ENCODE results near the gene RAI2.

RAI2 gene

GRCh38 chrX:17860811-17861488, at the start of gene RAI2:
Gene RAI2 (minus strand): TSS chrX:17861298. CDS start chrX:17802010, 59,288 bp downstream.
- DNase-seq: no peak

- no peak for DNase-seq
Measured at GRCh38 chrX:17888421-17888820, 27.3 kb upstream of the RAI2 start.

- DNase-seq: no peak
Measured at GRCh38 chrX:17882680-17883079, 21.6 kb upstream of the RAI2 start.

- DNase-seq: no peak
Measured at GRCh38 chrX:17878028-17878670, 17.1 kb upstream of the RAI2 start.

GRCh38 chrX:17876135-17876534, 15.0 kb upstream of the RAI2 start:
- DNase-seq: no peak

- no peak for DNase-seq
Measured at GRCh38 chrX:17869580-17869979, 8.5 kb upstream of the RAI2 start.

- DNase-seq: no peak
Measured at GRCh38 chrX:17861489-17862011, 452 bp upstream of the RAI2 start.

- no peak for DNase-seq
Measured at GRCh38 chrX:17860179-17860780, 818 bp downstream of the RAI2 start.

GRCh38 chrX:17859609-17860178, 1.4 kb downstream of the RAI2 start:
- no peak for DNase-seq

GRCh38 chrX:17854531-17854930, 6.6 kb downstream of the RAI2 start:
- DNase-seq: no peak

GRCh38 chrX:17854069-17854468, 7.0 kb downstream of the RAI2 start:
- DNase-seq: no peak

GRCh38 chrX:17851874-17852273, 9.2 kb downstream of the RAI2 start:
- DNase-seq: no peak

- DNase-seq: no peak
Measured at GRCh38 chrX:17848545-17849265, 12.4 kb downstream of the RAI2 start.

GRCh38 chrX:17846045-17846444, 15.1 kb downstream of the RAI2 start:
- DNase-seq: no peak

- DNase-seq: no peak
Measured at GRCh38 chrX:17844236-17844635, 16.9 kb downstream of the RAI2 start.

- no peak for DNase-seq
Measured at GRCh38 chrX:17842769-17843525, 18.2 kb downstream of the RAI2 start.

GRCh38 chrX:17839269-17839668, 21.8 kb downstream of the RAI2 start:
- DNase-seq: no peak

GRCh38 chrX:17836830-17837229, 24.3 kb downstream of the RAI2 start:
- DNase-seq: peak; percentile 62

- no peak for DNase-seq
Measured at GRCh38 chrX:17833954-17834353, 27.1 kb downstream of the RAI2 start.

- DNase-seq: no peak
Measured at GRCh38 chrX:17831255-17831654, 29.8 kb downstream of the RAI2 start.

- DNase-seq: no peak
Measured at GRCh38 chrX:17830211-17830610, 30.9 kb downstream of the RAI2 start.

GRCh38 chrX:17829566-17829965, 31.5 kb downstream of the RAI2 start:
- DNase-seq: no peak
